CD14-positive monocyte (primary cell): ENCODE data around the gene TTLL6. TPM values are rescaled to one million over a fixed set of nuclear protein-coding genes. Genes with fewer than 3 reads are reported as not detected.

Source experiments
- DNase-seq, 3 donors: peaks; one replicate each; pipeline ENCODE4 v3.0.0-alpha.2; 2011 to 2022
- H2AFZ ChIP-seq: 2 replicates; pipeline ENCODE4 v1.6.0; 2012; ENCODE audit warnings: mild to moderate bottlenecking, low read depth, low read length, inconsistent platforms; ENCODE audit not compliant: insufficient read depth, poor library complexity, severe bottlenecking
- H3K27ac ChIP-seq, 2 donors: 1 replicate in 1 of 2; 2 replicates in 1 of 2; pipeline ENCODE4 v1.5.1; 2012 to 2013; ENCODE audit warnings: low read length in 2 of 2, control low read depth in 1 of 2, inconsistent platforms in 1 of 2, low read depth in 1 of 2, mild to moderate bottlenecking in 1 of 2
- H3K27me3 ChIP-seq, 2 donors: one replicate each; pipeline versions ENCODE4 v1.6.0 to v1.6.1; 2011 to 2013; ENCODE audit warnings: low read length in 2 of 2; ENCODE audit not compliant: control insufficient read depth in 2 of 2, insufficient read depth in 2 of 2
- H3K36me3 ChIP-seq, 2 donors: replicated peaks in 1 of 2; 1 replicate in 1 of 2; 2 replicates in 1 of 2; pipeline versions ENCODE4 v1.5.1 to v1.6.1; 2012 to 2013; ENCODE audit warnings: low read length in 2 of 2, control low read depth in 1 of 2, inconsistent platforms in 1 of 2, mild to moderate bottlenecking in 1 of 2; ENCODE audit not compliant: insufficient read depth in 2 of 2, control insufficient read depth in 1 of 2
- H3K4me1 ChIP-seq, 2 donors: 1 replicate in 1 of 2; 2 replicates in 1 of 2; pipeline versions ENCODE4 v1.5.1 to v1.6.1; 2012 to 2013; ENCODE audit warnings: low read length in 2 of 2, control low read depth in 1 of 2, inconsistent platforms in 1 of 2, mild to moderate bottlenecking in 1 of 2, moderate library complexity in 1 of 2; ENCODE audit not compliant: insufficient read depth in 2 of 2, control insufficient read depth in 1 of 2
- H3K4me2 ChIP-seq: replicated peaks from 2 replicates; pipeline ENCODE3; 2012; ENCODE audit warnings: low read length, moderate library complexity, mild to moderate bottlenecking; ENCODE audit not compliant: poor library complexity, severe bottlenecking; ENCODE audit errors: extremely low read depth
- H3K4me3 ChIP-seq, 3 experiments: fragments of 200-600 bp in 1 of 3; sonication (generic) in 1 of 3; replicated peaks in 1 of 3; 1 replicate in 2 of 3; 2 replicates in 1 of 3; pipeline ENCODE4 v1.5.1; 2011 to 2013; ENCODE audit warnings: low read length in 3 of 3, mild to moderate bottlenecking in 3 of 3, control low read depth in 2 of 3, low read depth in 2 of 3, inconsistent platforms in 1 of 3, moderate library complexity in 1 of 3
- H3K79me2 ChIP-seq: 2 replicates; pipeline ENCODE4 v1.6.0; 2012; ENCODE audit warnings: mild to moderate bottlenecking, control low read depth, inconsistent platforms, low read length, moderate library complexity; ENCODE audit not compliant: insufficient read depth
- H3K9ac ChIP-seq: 2 replicates; pipeline ENCODE4 v1.6.0; 2017; ENCODE audit warnings: low read length, mild to moderate bottlenecking; ENCODE audit not compliant: insufficient read depth, poor library complexity, severe bottlenecking
- H3K9me3 ChIP-seq, 2 donors: replicated peaks in 1 of 2; 1 replicate in 1 of 2; 2 replicates in 1 of 2; pipeline versions ENCODE4 v1.5.1 to v1.6.1; 2012 to 2013; ENCODE audit warnings: low read length in 2 of 2, control low read depth in 1 of 2; ENCODE audit not compliant: control insufficient read depth in 1 of 2, insufficient read depth in 1 of 2
- H4K20me1 ChIP-seq: 2 replicates; pipeline ENCODE4 v1.6.0; 2012; ENCODE audit warnings: mild to moderate bottlenecking, low read length, control low read depth, moderate library complexity; ENCODE audit not compliant: insufficient read depth
- H3K27ac Mint-ChIP-seq, 7 donors: one replicate each; pipeline ENCODE4 v1.8.0; 2020; ENCODE audit warnings: mild to moderate bottlenecking in 7 of 7, mixed read lengths in 7 of 7, moderate library complexity in 6 of 7, inconsistent platforms in 2 of 7
- H3K27me3 Mint-ChIP-seq, 3 donors: one replicate each; pipeline ENCODE4 v1.8.0; 2021 to 2022; ENCODE audit warnings: low read depth in 3 of 3, mild to moderate bottlenecking in 3 of 3, mixed read lengths in 3 of 3, moderate library complexity in 3 of 3, inconsistent platforms in 1 of 3
- H3K36me3 Mint-ChIP-seq, 2 donors: one replicate each; pipeline ENCODE4 v1.8.0; 2020; ENCODE audit warnings: mixed read lengths in 2 of 2, inconsistent platforms in 1 of 2, mild to moderate bottlenecking in 1 of 2
- H3K4me1 Mint-ChIP-seq: one replicate; pipeline ENCODE4 v1.8.0; 2020; ENCODE audit warnings: mild to moderate bottlenecking, mixed read lengths
- H3K4me3 Mint-ChIP-seq, 2 donors: one replicate each; pipeline ENCODE4 v1.8.0; 2020; ENCODE audit warnings: mild to moderate bottlenecking in 2 of 2, mixed read lengths in 2 of 2, moderate library complexity in 1 of 2
- H3K9me3 Mint-ChIP-seq, 7 donors: one replicate each; pipeline ENCODE4 v1.8.0; 2020 to 2022; ENCODE audit warnings: mixed read lengths in 7 of 7, mild to moderate bottlenecking in 6 of 7, moderate library complexity in 6 of 7, inconsistent platforms in 2 of 7
- WGBS: methylation state at CpG from one replicate; pipeline ENCODE4 v1.1.5; 2013; ENCODE audit warnings: missing lambda C conversion rate; ENCODE audit not compliant: insufficient coverage; 5-methylcytosine and 5-hydroxymethylcytosine counted together
- intact Hi-C, 2 donors: fragments of 100-400 bp; cut with micrococcal nuclease; formaldehyde crosslinking; loops; one replicate each; pipeline versions ENCODE4 v1.15.0 to v1.15.1; 2023
- polyA plus RNA-seq, 3 donors: library from polyadenylated mRNA; depleted of rRNA in 1 of 3; unstranded in 2 of 3; stranded (reverse) in 1 of 3; fragments of 300-500 nt in 2 of 3; fragments of >200 nt in 1 of 3; fragmentation: Illumina TruSeq in 2 of 3; gene quantifications; 1 replicate in 2 of 3; 2 replicates in 1 of 3; pipeline ENCODE4 v1.2.3, GENCODE V29; 2012 to 2021
- TF ChIP-seq, protein P1 (sequence below): fragments of 200-600 bp; IDR thresholded peaks from one replicate; pipeline ENCODE4 v1.8.0; 2022; ENCODE audit warnings: antibody characterized with exemption, mild to moderate bottlenecking

TTLL6 gene
- polyA plus RNA-seq, 3 donors, result not detected

DNA sequence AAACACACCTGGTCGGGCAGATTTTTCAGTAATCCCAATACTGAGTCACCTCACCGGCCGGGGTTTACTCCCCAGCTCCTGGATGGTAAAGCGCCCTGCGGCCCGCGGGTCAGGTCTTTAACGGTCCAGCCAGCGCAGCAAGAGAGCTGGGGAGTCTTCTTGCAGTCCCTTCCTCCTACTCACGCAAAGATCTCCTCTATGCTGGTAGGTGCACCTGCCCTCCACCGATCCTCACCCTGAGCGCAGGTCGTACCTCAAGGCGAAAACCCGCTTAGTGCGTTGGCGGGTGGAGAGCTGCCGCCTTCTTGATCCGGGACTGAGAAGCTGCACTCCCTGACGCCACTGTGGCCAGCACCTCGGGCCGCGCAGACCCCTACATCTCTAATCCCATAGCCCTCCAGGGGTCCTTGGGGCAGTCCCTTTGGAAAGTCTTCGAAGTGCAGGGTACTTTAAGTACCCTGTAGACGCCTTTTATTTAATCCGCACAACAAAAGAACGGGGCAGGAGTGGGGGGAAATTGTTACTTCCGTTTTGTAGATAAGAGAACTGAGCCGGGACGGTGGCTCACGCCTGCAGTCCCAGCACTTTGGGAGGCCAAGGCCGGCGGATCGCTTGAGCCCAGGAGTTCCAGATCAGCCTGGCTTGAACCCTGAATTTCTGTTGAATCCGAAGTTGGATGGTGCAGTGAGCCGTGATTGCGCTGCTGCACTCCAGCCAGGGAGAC lies 78.1 kb downstream of the TTLL6 start:
- Mint-ChIP-seq H3K27me3 (peaks cover 98 to 99% (median 99%) of the 10 kb centered on the region in 3 donors), H3K9me3 (peaks cover 0 to 24% (median 14%) of the 10 kb centered on the region in 7 donors), H3K4me3 (peak overlapping the region; percentile 41 to 83), H3K27ac (peak overlapping the region in 1 of 7 donors; percentile 35), H3K4me1 (peaks cover 7% of the 10 kb centered on the region), H3K36me3 (peaks cover under 1 to 8% of the 10 kb centered on the region in 2 donors)
- no peaks in the 10 kb centered on the region for H4K20me1 ChIP-seq
- H3K27me3 ChIP-seq, result peaks cover 96 to 100% of the 10 kb centered on the region in 2 donors
- H3K4me3 ChIP-seq, result no peak overlapping the region
- peaks cover 0 to 2% of the 10 kb centered on the region in 2 donors for H3K4me1 ChIP-seq
- no peak overlapping the region for H2AFZ ChIP-seq
- no peak overlapping the region for H3K27ac ChIP-seq
- intact Hi-C loops, result no loop called here
- peaks cover 0 to 45% of the 10 kb centered on the region in 2 donors for H3K9me3 ChIP-seq
- H3K36me3 ChIP-seq, result no peaks in the 10 kb centered on the region
- TF ChIP-seq, protein P1, sequence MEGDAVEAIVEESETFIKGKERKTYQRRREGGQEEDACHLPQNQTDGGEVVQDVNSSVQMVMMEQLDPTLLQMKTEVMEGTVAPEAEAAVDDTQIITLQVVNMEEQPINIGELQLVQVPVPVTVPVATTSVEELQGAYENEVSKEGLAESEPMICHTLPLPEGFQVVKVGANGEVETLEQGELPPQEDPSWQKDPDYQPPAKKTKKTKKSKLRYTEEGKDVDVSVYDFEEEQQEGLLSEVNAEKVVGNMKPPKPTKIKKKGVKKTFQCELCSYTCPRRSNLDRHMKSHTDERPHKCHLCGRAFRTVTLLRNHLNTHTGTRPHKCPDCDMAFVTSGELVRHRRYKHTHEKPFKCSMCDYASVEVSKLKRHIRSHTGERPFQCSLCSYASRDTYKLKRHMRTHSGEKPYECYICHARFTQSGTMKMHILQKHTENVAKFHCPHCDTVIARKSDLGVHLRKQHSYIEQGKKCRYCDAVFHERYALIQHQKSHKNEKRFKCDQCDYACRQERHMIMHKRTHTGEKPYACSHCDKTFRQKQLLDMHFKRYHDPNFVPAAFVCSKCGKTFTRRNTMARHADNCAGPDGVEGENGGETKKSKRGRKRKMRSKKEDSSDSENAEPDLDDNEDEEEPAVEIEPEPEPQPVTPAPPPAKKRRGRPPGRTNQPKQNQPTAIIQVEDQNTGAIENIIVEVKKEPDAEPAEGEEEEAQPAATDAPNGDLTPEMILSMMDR, result no peak
- peak in 1 of 3 donors; percentile 14 for DNase-seq
- no peak overlapping the region for H3K9ac ChIP-seq
- 5% methylated on average over 34 of the region's 37 CpGs for WGBS
- H3K4me2 ChIP-seq, result peak overlapping the region; percentile 26
- H3K79me2 ChIP-seq, result no peaks in the 10 kb centered on the region

DNA sequence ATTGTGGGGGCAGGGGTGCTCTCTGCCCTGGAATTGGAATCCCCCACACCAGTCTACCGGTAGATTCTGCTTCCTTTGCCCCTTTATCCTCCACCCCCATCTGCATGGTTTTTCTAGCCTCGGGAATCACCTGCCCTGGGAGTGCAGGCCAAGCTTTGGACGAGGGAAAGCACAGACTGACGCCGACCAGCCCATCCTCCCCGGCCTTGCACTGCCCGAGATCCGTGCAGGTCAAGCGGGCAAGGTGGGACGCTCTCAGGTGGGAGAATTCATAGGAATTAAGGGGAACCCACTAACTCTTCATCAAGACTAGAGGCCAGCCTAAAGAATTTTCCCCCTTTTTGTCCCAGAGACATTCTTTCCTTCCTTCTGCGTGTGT lies 78.6 kb downstream of the TTLL6 start:
- peaks cover 0 to 2% of the 10 kb centered on the region in 2 donors for H3K4me1 ChIP-seq
- H3K27me3 ChIP-seq, result peaks cover 96 to 100% of the 10 kb centered on the region in 2 donors
- Mint-ChIP-seq H3K27ac (no peak overlapping the region), H3K4me3 (peak overlapping the region in 1 of 2 donors; percentile 83), H3K36me3 (peaks cover 2 to 12% of the 10 kb centered on the region in 2 donors), H3K27me3 (peaks cover 98 to 99% (median 99%) of the 10 kb centered on the region in 3 donors), H3K9me3 (peaks cover 0 to 27% (median 18%) of the 10 kb centered on the region in 7 donors), H3K4me1 (peaks cover 13% of the 10 kb centered on the region)
- WGBS, result 15% methylated on average over 2 of the region's 11 CpGs
- H3K36me3 ChIP-seq, result no peaks in the 10 kb centered on the region
- no peak overlapping the region for H3K4me3 ChIP-seq
- DNase-seq, result no peak
- H3K9me3 ChIP-seq, result peaks cover 0 to 43% of the 10 kb centered on the region in 2 donors
- TF ChIP-seq, protein P1, result no peak
- no peaks in the 10 kb centered on the region for H3K79me2 ChIP-seq
- no peaks in the 10 kb centered on the region for H4K20me1 ChIP-seq
- no peak overlapping the region for H3K27ac ChIP-seq
- H3K9ac ChIP-seq, result no peak overlapping the region
- H2AFZ ChIP-seq, result no peak overlapping the region
- intact Hi-C loops, result no loop called here
- H3K4me2 ChIP-seq, result no peak overlapping the region
